ENCODE data around the gene A2ML1. TPM values are rescaled to one million over a fixed set of nuclear protein-coding genes. Genes with fewer than 3 reads are reported as not detected.

The A2ML1 gene
- total and polyA plus RNA-seq, 4 donors = 0.04 to 1.1 (median 0.06) TPM; not detected in 1

GRCh38 chr12:8906266-8907180 lies 84.1 kb downstream of the A2ML1 start:
- Histone ChIP-seq H3K9ac (ENCODE audit: insufficient read depth in 1 of 2, low read length in 2 of 2) (no peak overlapping the region), H3K27me3 (ENCODE audit: control insufficient read depth in 3 of 3, insufficient read depth in 3 of 3, low read length in 2 of 3) (no peaks in the 10 kb centered on the region), H3K36me3 (ENCODE audit: control insufficient read depth in 4 of 4, insufficient read depth in 4 of 4, low read length in 4 of 4) (no peaks in the 10 kb centered on the region), H3K4me1 (ENCODE audit: control insufficient read depth in 5 of 5, insufficient read depth in 5 of 5, low read length in 5 of 5) (peaks cover 0 to 10% (median 0%) of the 10 kb centered on the region in 5 donors), H3K4me3 (no peak overlapping the region), H3K27ac (ENCODE audit: low read depth in 1 of 2, low read length in 1 of 2) (no peak overlapping the region), H3K9me3 (ENCODE audit: control insufficient read depth in 4 of 4, insufficient read depth in 3 of 4, low read length in 3 of 4) (no peaks in the 10 kb centered on the region)
- TF ChIP-seq CTCF (IDR thresholded peaks at IDR 0.05; ENCODE audit: control extremely low read depth, extremely low read depth) = no peak
- 81 to 87% methylated on average over 16 of the region's 16 CpGs for WGBS, 2 donors
- DNase-seq = no peak
- ATAC-seq (ENCODE audit: insufficient read depth, low FRiP score) = no peak

DNA sequence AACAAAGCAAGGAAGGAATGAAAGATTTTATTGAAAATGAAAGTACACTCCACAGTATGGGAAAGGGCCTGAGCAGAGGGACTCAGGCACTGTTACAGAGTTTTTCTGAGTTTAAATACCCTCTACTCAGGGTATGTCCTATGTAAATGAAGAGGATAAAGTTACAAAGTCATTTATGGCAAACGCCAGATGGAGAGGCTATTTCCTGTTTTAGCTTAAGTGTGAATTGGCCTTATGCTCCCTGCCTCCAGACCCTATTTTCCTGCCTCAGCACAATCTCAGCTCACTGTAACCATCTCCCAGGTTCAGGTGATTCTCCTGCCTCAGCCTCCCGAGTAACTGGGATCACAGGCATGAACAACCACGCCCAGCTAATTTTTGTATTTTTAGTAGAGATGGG lies 85.1 kb downstream of the A2ML1 start:
- no peaks in the 10 kb centered on the region for H3K36me3 ChIP-seq (ENCODE audit: control insufficient read depth in 4 of 4, insufficient read depth in 4 of 4, low read length in 4 of 4)
- H3K4me1 ChIP-seq (ENCODE audit: control insufficient read depth in 5 of 5, insufficient read depth in 5 of 5, low read length in 5 of 5) = peaks cover 0 to 20% (median 1%) of the 10 kb centered on the region in 5 donors
- no peak overlapping the region for H3K4me3 ChIP-seq
- H3K27me3 ChIP-seq (ENCODE audit: control insufficient read depth in 3 of 3, insufficient read depth in 3 of 3, low read length in 2 of 3) = no peaks in the 10 kb centered on the region
- ATAC-seq (ENCODE audit: insufficient read depth, low FRiP score) (no peak), DNase-seq (peak in 2 of 3 donors; percentile 24 to 53)
- H3K27ac ChIP-seq (ENCODE audit: low read depth in 1 of 2, low read length in 1 of 2) = no peak overlapping the region
- 63 to 72% methylated on average over 3 of the region's 3 CpGs for WGBS, 2 donors
- no peak for TF ChIP-seq CTCF (IDR thresholded peaks at IDR 0.05; ENCODE audit: control extremely low read depth, extremely low read depth)
- no peak overlapping the region for H3K9ac ChIP-seq (ENCODE audit: insufficient read depth in 1 of 2, low read length in 2 of 2)
- H3K9me3 ChIP-seq (ENCODE audit: control insufficient read depth in 4 of 4, insufficient read depth in 3 of 4, low read length in 3 of 4) = no peaks in the 10 kb centered on the region

- no peaks in the 10 kb centered on the region for H3K9me3 ChIP-seq (ENCODE audit: control insufficient read depth in 4 of 4, insufficient read depth in 3 of 4, low read length in 3 of 4)
- no peak for TF ChIP-seq CTCF (IDR thresholded peaks at IDR 0.05; ENCODE audit: control extremely low read depth, extremely low read depth)
- no peak overlapping the region for H3K9ac ChIP-seq (ENCODE audit: insufficient read depth in 1 of 2, low read length in 2 of 2)
- H3K4me3 ChIP-seq = no peak overlapping the region
- WGBS, 2 donors = 74 to 87% methylated on average over 5 of the region's 5 CpGs
- H3K27me3 ChIP-seq (ENCODE audit: control insufficient read depth in 3 of 3, insufficient read depth in 3 of 3, low read length in 2 of 3) = no peaks in the 10 kb centered on the region
- H3K4me1 ChIP-seq (ENCODE audit: control insufficient read depth in 5 of 5, insufficient read depth in 5 of 5, low read length in 5 of 5) = peaks cover 0 to 30% (median 8%) of the 10 kb centered on the region in 5 donors
- DNase-seq (no peak), ATAC-seq (ENCODE audit: insufficient read depth, low FRiP score) (no peak)
- H3K36me3 ChIP-seq (ENCODE audit: control insufficient read depth in 4 of 4, insufficient read depth in 4 of 4, low read length in 4 of 4) = no peaks in the 10 kb centered on the region
- no peak overlapping the region for H3K27ac ChIP-seq (ENCODE audit: low read depth in 1 of 2, low read length in 1 of 2)
Measured at GRCh38 chr12:8909752-8910151, 87.3 kb downstream of the A2ML1 start.
